HepG2 (cell line): ENCODE data around the gene ARL8B. TPM values are rescaled to one million over a fixed set of nuclear protein-coding genes. Genes with fewer than 3 reads are reported as not detected.

ENCODE experiments used
- ATAC-seq: fragments of 200-7000 bp; cut with Tn5 transposase; 3 replicates; pipeline ENCODE4 v1.9.1; 2020; ENCODE audit warnings: mild to moderate bottlenecking, moderate library complexity
- BruUV-seq: library from RNA; stranded (reverse); fragments of 400-500 nt; replicated peaks from 2 replicates; lab custom pipeline; 2021; lab: Mats Ljungman, UMichigan
- CTCF ChIA-PET: fragments of 300-600 bp; formaldehyde crosslinking; extraction: SDS; loops from one replicate; lab custom pipeline; 2021; ENCODE audit warnings: low total read pairs, inconsistent platforms, low intra/inter-chr PET ratio; lab: Yijun Ruan, JAX
- POLR2A ChIA-PET: fragments of 350-600 bp; sonication (Branson Sonifier 250); formaldehyde crosslinking; loops from one replicate; lab custom pipeline; 2020; ENCODE audit warnings: antibody characterized with exemption, inconsistent platforms; lab: Yijun Ruan, JAX
- DNase-seq: peaks from one replicate; pipeline ENCODE4 v3.0.0-alpha.2; 2015; ENCODE audit warnings: low spot score
- FAIRE-seq: peaks from 3 replicates; lab custom pipeline; 2011; peaks lifted over from hg19 to GRCh38; lab: Jason Lieb, UNC
- H2AFZ ChIP-seq: one replicate; pipeline ENCODE4 v1.6.1; 2011; ENCODE audit warnings: low read length, inconsistent platforms
- H3K27ac ChIP-seq: fragments of 300-600 bp; 3 replicates; pipeline ENCODE4 v1.8.0; 2011; ENCODE audit warnings: mixed run types, mild to moderate bottlenecking, mixed read lengths, low read length, inconsistent platforms; ENCODE audit not compliant: insufficient read depth; ENCODE audit errors: extremely low read length
- H3K27me3 ChIP-seq, 2 experiments: fragments of 200-600 bp in 1 of 2; 2 replicates in 1 of 2; 3 replicates in 1 of 2; pipeline versions ENCODE4 v1.6.0 to v1.8.0; 2011; ENCODE audit warnings: low read length in 2 of 2, mild to moderate bottlenecking in 2 of 2, moderate library complexity in 2 of 2, inconsistent platforms in 1 of 2; ENCODE audit not compliant: insufficient read depth in 2 of 2, control insufficient read depth in 1 of 2
- H3K36me3 ChIP-seq, 2 experiments: fragments of 200-600 bp in 1 of 2; replicated peaks in 1 of 2; 2 replicates in 1 of 2; 3 replicates in 1 of 2; pipeline versions ENCODE4 v1.5.1 to v1.8.0; 2011; ENCODE audit warnings: low read length in 2 of 2, inconsistent platforms in 1 of 2; ENCODE audit not compliant: insufficient read depth in 2 of 2, control insufficient read depth in 1 of 2
- H3K4me1 ChIP-seq: 2 replicates; pipeline ENCODE4 v1.5.1; 2012; ENCODE audit warnings: low read length, inconsistent platforms; ENCODE audit not compliant: insufficient read depth
- H3K4me2 ChIP-seq: 2 replicates; pipeline ENCODE4 v1.6.0; 2011; ENCODE audit warnings: low read depth, low read length, inconsistent platforms
- H3K4me3 ChIP-seq, 3 experiments: fragments of 200-600 bp in 1 of 3; sonication (generic), shearing (Covaris generic) in 1 of 3; replicated peaks in 1 of 3; 2 replicates each; pipeline ENCODE4 v1.5.1; 2011 to 2016; ENCODE audit warnings: low read length in 3 of 3, inconsistent platforms in 2 of 3, low read depth in 2 of 3, mild to moderate bottlenecking in 2 of 3, control low read depth in 1 of 3, mixed read lengths in 1 of 3; ENCODE audit not compliant: insufficient read depth in 1 of 3
- H3K79me2 ChIP-seq: one replicate; pipeline ENCODE4 v1.6.1; 2011; ENCODE audit warnings: low read length, inconsistent platforms; ENCODE audit not compliant: insufficient read depth
- H3K9ac ChIP-seq: 2 replicates; pipeline ENCODE4 v1.6.0; 2011; ENCODE audit warnings: mild to moderate bottlenecking, low read depth, low read length, inconsistent platforms; ENCODE audit not compliant: insufficient read depth
- H3K9me3 ChIP-seq: 2 replicates; pipeline ENCODE4 v1.5.1; 2012; ENCODE audit warnings: mild to moderate bottlenecking, low read length
- H4K20me1 ChIP-seq: 2 replicates; pipeline ENCODE4 v1.6.0; 2011; ENCODE audit warnings: inconsistent platforms, mild to moderate bottlenecking, low read length, moderate library complexity; ENCODE audit not compliant: insufficient read depth
- ISX ChIP-seq: sonication (generic); formaldehyde crosslinking; conservative IDR thresholded peaks from 2 replicates; pipeline ENCODE4 v1.5.0; 2020; ENCODE audit warnings: missing genetic modification reagents
- NFYB ChIP-seq: sonication (generic); formaldehyde crosslinking; IDR thresholded peaks from 2 replicates; pipeline ENCODE4 v1.4.0; 2020; ENCODE audit warnings: missing genetic modification reagents
- ZNF24 ChIP-seq: fragments of 450-650 bp; IDR thresholded peaks from 2 replicates; pipeline ENCODE4 v1.6.1; 2017; ENCODE audit warnings: antibody characterized with exemption, mild to moderate bottlenecking
- ZNF678 ChIP-seq: sonication (generic); formaldehyde crosslinking; IDR thresholded peaks from 2 replicates; pipeline ENCODE4 v1.4.0; 2020; ENCODE audit warnings: mild to moderate bottlenecking, missing genetic modification reagents
- ZNF720 ChIP-seq: sonication (generic); formaldehyde crosslinking; IDR thresholded peaks from 2 replicates; pipeline ENCODE4 v1.4.0; 2020; ENCODE audit warnings: missing genetic modification reagents
- WGBS: methylation state at CpG from one replicate; pipeline ENCODE4 v1.1.6; 2017; ENCODE audit warnings: low lambda C conversion rate; 5-methylcytosine and 5-hydroxymethylcytosine counted together
- in situ Hi-C: cut with HindIII; loops from 2 replicates; pipeline ENCODE4 v1.10.0; 2017; ENCODE audit warnings: low pct_unique_long_range_greater_than_20kb; ENCODE audit not compliant: extremely low pct_ligation_motif_present
- intact Hi-C: fragments of 100-400 bp; cut with micrococcal nuclease; formaldehyde crosslinking; loops from one replicate; pipeline ENCODE4 v1.10.0; 2022; ENCODE audit not compliant: unreplicated experiment
- polyA plus RNA-seq, 8 experiments: library from polyadenylated mRNA; depleted of rRNA in 3 of 8; stranded (reverse) in 7 of 8; unstranded in 1 of 8; fragments of >200 nt; fragmentation: Illumina TruSeq in 4 of 8; extraction: Trizol in 4 of 8; gene quantifications; 2 replicates each; pipeline versions ENCODE4 v1.2.1 to v1.2.3, GENCODE V29; 2011 to 2016; ENCODE audit warnings: low read depth in 4 of 8, missing spikeins in 1 of 8, mixed read lengths in 1 of 8; ENCODE audit not compliant: insufficient read depth in 1 of 8
- total RNA-seq, 5 experiments: library from RNA; depleted of rRNA; stranded (reverse); fragments of >200 nt; fragmentation: Illumina TruSeq; extraction: Trizol; gene quantifications; 2 replicates each; pipeline ENCODE4 v1.2.3, GENCODE V29; 2016; ENCODE audit warnings: low read depth in 1 of 5

ARL8B gene
- total and polyA plus RNA-seq, 2 of the 13 experiments (the other 11 are each of a cell fraction or from before 2014, with no cell fraction given) = 23.5 to 30.4 TPM

DNA sequence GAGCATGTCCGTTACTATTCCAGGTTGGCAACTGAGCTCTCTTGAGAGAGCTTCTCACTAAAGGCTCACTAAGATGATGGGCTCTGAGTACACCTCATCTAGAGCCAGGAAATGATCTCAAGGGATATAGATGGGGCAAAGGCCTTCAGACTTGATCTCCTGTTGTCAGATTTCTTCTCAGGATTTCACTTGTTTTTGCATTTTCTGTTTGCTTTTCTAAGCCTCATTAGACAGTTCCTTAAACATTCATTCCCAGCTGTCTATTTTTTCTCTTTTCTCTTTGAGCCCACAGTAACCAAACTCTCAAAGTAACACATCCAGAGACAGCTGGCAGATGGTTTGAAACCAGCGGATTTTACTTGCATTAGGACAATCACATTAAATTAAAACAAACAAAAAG is 28.4 kb upstream of the ARL8B start (continued):
- TF ChIP-seq NFYB = no peak
- TF ChIP-seq ZNF720 (CRISPR knock-in tag) = no peak

DNA sequence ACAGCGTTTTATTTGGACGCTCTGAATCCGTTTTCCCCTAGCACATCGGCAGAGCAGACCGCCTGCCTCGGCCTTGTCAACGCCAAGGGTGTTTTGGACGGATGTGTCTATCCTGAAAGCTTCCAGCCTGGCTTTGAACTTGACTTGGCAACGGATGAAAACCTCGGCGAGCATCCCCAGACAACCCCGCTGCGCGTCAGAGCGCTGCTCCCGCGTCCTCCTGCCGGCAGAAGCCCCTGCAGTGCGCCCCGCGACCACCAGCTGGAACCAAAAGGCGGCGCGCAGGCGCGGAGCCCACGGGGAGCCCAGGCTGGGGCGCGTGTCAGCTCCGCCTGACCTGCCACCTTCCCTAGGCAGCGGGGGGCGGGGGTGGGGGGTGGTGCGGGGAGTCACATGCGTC is 26.2 kb upstream of the ARL8B start:
- TF ChIP-seq ISX (CRISPR knock-in tag) = no peak
- no peak for TF ChIP-seq ZNF24
- BruUV-seq = no TSS peak
- ChIA-PET CTCF (no interaction called here), POLR2A (no interaction called here)
- Histone ChIP-seq H2AFZ (no peak overlapping the region), H3K9me3 (no peaks in the 10 kb centered on the region), H3K4me2 (no peak overlapping the region), H3K27ac (no peak overlapping the region), H4K20me1 (no peaks in the 10 kb centered on the region), H3K4me1 (peaks cover 7% of the 10 kb centered on the region; the same call in 1 of the 2 replicates), H3K36me3 (no peaks in the 10 kb centered on the region), H3K4me3 (no peak overlapping the region), H3K9ac (no peak overlapping the region), H3K27me3 (no peaks in the 10 kb centered on the region; a peak in 1 of 5 replicates), H3K79me2 (no peaks in the 10 kb centered on the region)
- ATAC-seq (no peak), DNase-seq (no peak), FAIRE-seq (no peak)
- intact Hi-C loops (no loop called here), in situ Hi-C loops (no loop called here)
- WGBS = 38% methylated on average over 11 of the region's 34 CpGs

DNA sequence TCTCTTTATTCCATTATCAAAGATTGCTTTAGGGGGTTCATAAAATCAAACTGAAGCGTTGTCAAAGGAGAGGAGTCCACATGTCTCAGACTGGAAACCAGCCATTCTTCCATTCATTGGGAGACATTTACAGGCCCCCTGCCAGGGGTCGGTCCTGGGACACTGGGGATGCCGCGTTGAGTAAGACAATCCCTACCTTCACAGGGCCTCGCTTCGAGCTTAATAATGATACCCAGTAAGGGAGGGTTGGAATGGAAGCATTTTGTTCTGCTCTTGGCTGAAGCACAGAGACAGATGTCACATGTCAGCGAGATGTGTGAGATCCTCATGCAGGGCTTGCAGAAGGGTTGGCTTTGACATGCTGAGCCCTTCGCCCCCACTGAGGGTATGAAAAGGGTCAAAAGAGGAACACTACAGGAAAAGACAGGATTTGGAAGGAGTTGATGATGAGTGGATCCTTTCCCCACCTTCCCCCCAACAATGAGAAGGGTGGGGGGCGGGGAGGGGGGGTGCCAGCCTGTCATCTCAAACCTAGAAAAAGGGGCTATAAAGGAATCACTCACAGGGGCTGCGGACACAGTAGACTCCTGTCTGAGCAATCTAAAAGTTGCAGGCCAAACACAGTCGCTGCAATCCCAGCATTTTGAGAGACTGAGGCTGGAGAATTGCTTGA is 25.6 kb upstream of the ARL8B start:
- H3K4me3 ChIP-seq = no peak overlapping the region
- no peak overlapping the region for H3K4me2 ChIP-seq
- no peak for ATAC-seq
- intact Hi-C loops = no loop called here
- no peak overlapping the region for H2AFZ ChIP-seq
- TF ChIP-seq ZNF678 = no peak
- TF ChIP-seq, all 625 proteins: peak for 0
- Histone ChIP-seq H3K36me3 (no peaks in the 10 kb centered on the region), H3K9ac (no peak overlapping the region), H4K20me1 (no peaks in the 10 kb centered on the region), H3K27me3 (no peaks in the 10 kb centered on the region; a peak in 1 of 5 replicates), H3K9me3 (no peaks in the 10 kb centered on the region), H3K27ac (no peak overlapping the region), H3K79me2 (no peaks in the 10 kb centered on the region), H3K4me1 (peaks cover 7% of the 10 kb centered on the region; the same call in 1 of the 2 replicates)
- in situ Hi-C loops = no loop called here
- DNase-seq (no peak), FAIRE-seq (no peak)
- CTCF ChIA-PET = no interaction called here
- POLR2A ChIA-PET = no interaction called here
- WGBS = 52% methylated on average over 10 of the region's 11 CpGs
- no TSS peak for BruUV-seq
